DND-41 (cell line): ENCODE results near the gene KIAA0753.

Experiments
- ATAC-seq: fragments of 200-7000 bp; cut with Tn5 transposase; 3 replicates; pipeline ENCODE4 v1.9.1; 2021; ENCODE audit warnings: low read depth; ENCODE audit not compliant: insufficient read depth
- DNase-seq: peaks from one replicate; pipeline ENCODE4 v3.0.0-alpha.2; 2020
- H2AFZ ChIP-seq: 2 replicates; pipeline ENCODE4 v1.6.0; 2012; ENCODE audit warnings: low read depth, low read length
- H3K27ac ChIP-seq: 2 replicates; pipeline ENCODE4 v1.5.1; 2012; ENCODE audit warnings: low read length, inconsistent platforms
- H3K27me3 ChIP-seq: fragments of 200-600 bp; sonication (generic); 2 replicates; pipeline ENCODE4 v1.6.0; 2012; ENCODE audit warnings: low read length, mild to moderate bottlenecking, inconsistent platforms; ENCODE audit not compliant: insufficient read depth, poor library complexity
- H3K36me3 ChIP-seq: 2 replicates; pipeline ENCODE4 v1.5.1; 2012; ENCODE audit warnings: low read length, inconsistent platforms; ENCODE audit not compliant: insufficient read depth
- H3K4me1 ChIP-seq: 2 replicates; pipeline ENCODE4 v1.5.1; 2012; ENCODE audit warnings: mild to moderate bottlenecking, low read length; ENCODE audit not compliant: insufficient read depth
- H3K4me2 ChIP-seq: 2 replicates; pipeline ENCODE4 v1.6.0; 2012; ENCODE audit warnings: mild to moderate bottlenecking, moderate library complexity, low read length, inconsistent platforms; ENCODE audit not compliant: insufficient read depth
- H3K4me3 ChIP-seq, 2 experiments: fragments of 200-600 bp in 1 of 2; shearing (Covaris generic) in 1 of 2; 2 replicates each; pipeline ENCODE4 v1.5.1; 2012 to 2016; ENCODE audit warnings: inconsistent platforms in 2 of 2, low read length in 2 of 2, mild to moderate bottlenecking in 2 of 2, low read depth in 1 of 2, moderate library complexity in 1 of 2
- H3K79me2 ChIP-seq: 2 replicates; pipeline ENCODE4 v1.6.0; 2012; ENCODE audit warnings: low read length, inconsistent platforms; ENCODE audit not compliant: insufficient read depth
- H3K9ac ChIP-seq: 2 replicates; pipeline ENCODE4 v1.6.0; 2012; ENCODE audit warnings: low read depth, mild to moderate bottlenecking, inconsistent platforms, low read length, moderate library complexity
- H3K9me3 ChIP-seq: 2 replicates; pipeline ENCODE4 v1.5.1; 2012; ENCODE audit warnings: low read length, moderate library complexity, mild to moderate bottlenecking, inconsistent platforms; ENCODE audit not compliant: insufficient read depth, severe bottlenecking
- H4K20me1 ChIP-seq: 2 replicates; pipeline ENCODE4 v1.6.0; 2012; ENCODE audit warnings: low read length; ENCODE audit not compliant: insufficient read depth
- CTCF ChIP-seq: IDR thresholded peaks from 2 replicates; pipeline ENCODE4 v1.5.1; 2012; ENCODE audit warnings: borderline replicate concordance, low read length, moderate library complexity, mild to moderate bottlenecking; ENCODE audit not compliant: poor library complexity, severe bottlenecking; ENCODE audit errors: extremely low read depth
- EZH2 ChIP-seq: IDR thresholded peaks from 3 replicates; pipeline ENCODE4 v1.6.1; 2012; ENCODE audit warnings: borderline replicate concordance, low read depth, mild to moderate bottlenecking, moderate library complexity, low read length, inconsistent platforms; ENCODE audit not compliant: severe bottlenecking

KIAA0753 gene

DNA sequence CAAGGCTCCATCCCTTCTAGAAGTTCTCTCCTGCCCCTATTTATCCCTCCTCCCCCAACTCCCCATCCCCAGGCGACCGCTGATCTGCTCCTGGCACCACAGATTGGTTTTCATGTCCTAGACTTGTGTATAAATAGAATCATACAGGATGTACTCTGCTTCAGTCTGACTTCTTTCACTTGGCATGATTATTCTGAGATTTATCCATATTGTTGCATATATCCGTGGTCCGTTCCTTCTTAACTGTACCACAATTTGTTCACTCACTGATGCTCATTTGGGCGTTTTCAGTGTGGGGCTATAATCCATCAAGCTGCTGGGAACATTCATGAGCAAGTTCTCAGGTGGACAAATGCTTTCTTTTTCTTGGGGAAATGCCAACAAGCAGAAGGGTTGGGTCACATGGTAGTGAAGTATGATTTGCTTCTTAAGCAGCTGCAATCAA is 108.0 kb downstream of the KIAA0753 start:
- TF ChIP-seq CTCF: no peak
- no peak for TF ChIP-seq EZH2
- H3K27me3 ChIP-seq: no peaks in the 10 kb centered on the region
- H2AFZ ChIP-seq: no peak overlapping the region
- H3K27ac ChIP-seq: no peak overlapping the region
- no peaks in the 10 kb centered on the region for H3K79me2 ChIP-seq
- no peaks in the 10 kb centered on the region for H4K20me1 ChIP-seq
- no peak overlapping the region for H3K4me2 ChIP-seq
- no peak overlapping the region for H3K4me3 ChIP-seq
- no peak overlapping the region for H3K9ac ChIP-seq
- no peaks in the 10 kb centered on the region for H3K9me3 ChIP-seq
- no peaks in the 10 kb centered on the region for H3K36me3 ChIP-seq
- H3K4me1 ChIP-seq: no peaks in the 10 kb centered on the region
- ATAC-seq: no peak
- no peak for DNase-seq

GRCh38 chr17:6531575-6531974 is 108.9 kb downstream of the KIAA0753 start:
- no peaks in the 10 kb centered on the region for H3K27me3 ChIP-seq
- H4K20me1 ChIP-seq: no peaks in the 10 kb centered on the region
- no peak overlapping the region for H3K9ac ChIP-seq
- no peak overlapping the region for H3K27ac ChIP-seq
- ATAC-seq (no peak), DNase-seq (no peak)
- H3K4me2 ChIP-seq: no peak overlapping the region
- H3K4me3 ChIP-seq: no peak overlapping the region
- no peak overlapping the region for H2AFZ ChIP-seq
- no peaks in the 10 kb centered on the region for H3K79me2 ChIP-seq
- no peaks in the 10 kb centered on the region for H3K36me3 ChIP-seq
- no peaks in the 10 kb centered on the region for H3K4me1 ChIP-seq
- H3K9me3 ChIP-seq: no peaks in the 10 kb centered on the region
- TF ChIP-seq CTCF (no peak), EZH2 (no peak)

DNA sequence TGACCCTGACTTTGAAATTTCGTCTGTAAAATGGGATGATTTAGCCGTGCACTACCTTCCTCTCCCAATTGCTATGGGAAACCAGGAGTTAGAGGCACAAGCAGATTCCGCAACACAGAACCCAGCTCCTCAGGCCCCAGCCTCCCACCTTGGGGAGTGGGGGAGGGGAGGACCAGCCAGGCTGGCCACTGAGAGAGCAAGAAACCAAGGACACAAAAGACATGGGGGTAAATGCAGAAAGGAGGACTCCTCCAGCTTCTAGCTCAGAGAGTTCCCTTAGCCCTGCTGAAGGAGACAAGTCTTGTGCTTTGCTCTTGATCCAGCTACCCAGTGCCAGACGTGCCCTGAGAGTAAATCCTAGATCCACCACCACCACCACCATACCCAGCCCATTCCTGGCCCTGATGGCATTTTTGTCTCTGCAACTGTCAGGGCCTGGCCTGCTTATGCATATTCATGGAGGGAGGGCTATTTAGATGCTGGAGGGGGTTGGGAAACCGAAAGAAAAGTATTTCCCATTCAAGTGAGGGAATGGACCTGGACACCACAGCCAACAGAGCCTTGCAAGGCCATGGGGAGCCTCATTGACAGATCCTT is 110.1 kb downstream of the KIAA0753 start:
- no peak overlapping the region for H3K4me3 ChIP-seq
- no peaks in the 10 kb centered on the region for H3K9me3 ChIP-seq
- H3K27ac ChIP-seq: no peak overlapping the region
- TF ChIP-seq CTCF (no peak), EZH2 (no peak)
- H3K4me2 ChIP-seq: no peak overlapping the region
- no peak overlapping the region for H3K9ac ChIP-seq
- no peak overlapping the region for H2AFZ ChIP-seq
- no peaks in the 10 kb centered on the region for H3K79me2 ChIP-seq
- H3K36me3 ChIP-seq: no peaks in the 10 kb centered on the region
- DNase-seq: no peak
- no peak for ATAC-seq
- H3K4me1 ChIP-seq: no peaks in the 10 kb centered on the region
- no peaks in the 10 kb centered on the region for H4K20me1 ChIP-seq
- H3K27me3 ChIP-seq: no peaks in the 10 kb centered on the region
